GM23248 (cell line): Measurements from ENCODE around the gene SMG9. TPM values are rescaled to one million over a fixed set of nuclear protein-coding genes. Genes with fewer than 3 reads are reported as not detected.

ENCODE experiments used
- DNase-seq: peaks from one replicate; pipeline ENCODE4 v3.0.0-alpha.2; 2015
- H2AFZ ChIP-seq: fragments of 200-600 bp; sonication (generic); 2 replicates; pipeline ENCODE4 v1.6.1; 2016; ENCODE audit warnings: antibody characterized with exemption
- H3F3A ChIP-seq: fragments of 200-600 bp; sonication (generic); 2 replicates; pipeline ENCODE4 v1.6.1; 2016; ENCODE audit warnings: mild to moderate bottlenecking, antibody characterized with exemption, mixed run types; ENCODE audit not compliant: insufficient read depth
- H3K27ac ChIP-seq: fragments of 200-600 bp; sonication (generic); 2 replicates; pipeline ENCODE4 v1.5.1; 2016; ENCODE audit warnings: mild to moderate bottlenecking
- H3K27me3 ChIP-seq: fragments of 200-600 bp; sonication (generic); replicated peaks from 2 replicates; pipeline ENCODE4 v1.6.1; 2016; ENCODE audit warnings: mild to moderate bottlenecking; ENCODE audit not compliant: insufficient read depth
- H3K36me3 ChIP-seq: fragments of 200-600 bp; sonication (generic); 2 replicates; pipeline ENCODE4 v1.6.1; 2016; ENCODE audit warnings: low read depth, mild to moderate bottlenecking
- H3K4me1 ChIP-seq: fragments of 200-600 bp; sonication (generic); 2 replicates; pipeline ENCODE4 v1.6.1; 2016; ENCODE audit warnings: mild to moderate bottlenecking; ENCODE audit not compliant: insufficient read depth
- H3K4me2 ChIP-seq: fragments of 200-600 bp; sonication (generic); one replicate; pipeline ENCODE4 v1.6.1; 2016; ENCODE audit warnings: mild to moderate bottlenecking; ENCODE audit not compliant: unreplicated experiment
- H3K4me3 ChIP-seq: fragments of 200-600 bp; sonication (generic); 2 replicates; pipeline ENCODE4 v1.5.1; 2016; ENCODE audit warnings: mild to moderate bottlenecking
- H3K79me2 ChIP-seq: fragments of 200-600 bp; sonication (generic); 2 replicates; pipeline ENCODE4 v1.6.1; 2016; ENCODE audit warnings: mild to moderate bottlenecking; ENCODE audit not compliant: insufficient read depth
- H3K9ac ChIP-seq: fragments of 200-600 bp; sonication (generic); 2 replicates; pipeline ENCODE4 v1.6.1; 2016; ENCODE audit warnings: mild to moderate bottlenecking
- H3K9me2 ChIP-seq: fragments of 200-600 bp; sonication (generic); 2 replicates; pipeline ENCODE4 v1.6.1; 2016; ENCODE audit warnings: mixed run types, mild to moderate bottlenecking, moderate library complexity; ENCODE audit not compliant: insufficient read depth
- H3K9me3 ChIP-seq: fragments of 200-600 bp; sonication (generic); one replicate; pipeline ENCODE4 v1.6.1; 2017; ENCODE audit warnings: low read depth
- H4K20me1 ChIP-seq: fragments of 200-600 bp; sonication (generic); 2 replicates; pipeline ENCODE4 v1.6.0; 2016; ENCODE audit not compliant: insufficient read depth
- EZH2 ChIP-seq: fragments of 200-600 bp; sonication (generic); IDR thresholded peaks from 2 replicates; pipeline ENCODE4 v1.6.1; 2018; ENCODE audit warnings: antibody characterized with exemption, mild to moderate bottlenecking; ENCODE audit not compliant: insufficient read depth, poor library complexity, severe bottlenecking
- EZH2phosphoT487 ChIP-seq: fragments of 200-600 bp; sonication (generic); IDR thresholded peaks from 2 replicates; pipeline ENCODE4 v1.6.1; 2018; ENCODE audit warnings: antibody characterized with exemption, moderate library complexity, mild to moderate bottlenecking, low read depth; ENCODE audit not compliant: insufficient read depth
- WGBS, 2 experiments: methylation state at CpG; one replicate each; pipeline ENCODE4 v1.1.6; 2015 to 2017; ENCODE audit warnings: low lambda C conversion rate in 2 of 2, low coverage in 1 of 2; ENCODE audit errors: missing lambda C conversion rate in 2 of 2; 5-methylcytosine and 5-hydroxymethylcytosine counted together
- in situ Hi-C: fragments of 300-500 bp; cut with MboI; formaldehyde crosslinking; loops from 2 replicates; pipeline ENCODE4 v1.15.0; 2020
- polyA plus RNA-seq: library from polyadenylated mRNA; unstranded; fragments of >200 nt; fragmentation: Nextera tagmentation; extraction: Ambion mirVana; gene quantifications from 2 replicates; pipeline ENCODE4 v1.2.1, GENCODE V29; 2016
- total RNA-seq: library from RNA; depleted of rRNA; stranded (reverse); fragments of >200 nt; shearing (Covaris generic); gene quantifications from 2 replicates; pipeline ENCODE4 v1.2.3, GENCODE V29; 2014

Gene SMG9
- total and polyA plus RNA-seq, 2 experiments from 2014 or later: 13.0 to 23.2 TPM

DNA sequence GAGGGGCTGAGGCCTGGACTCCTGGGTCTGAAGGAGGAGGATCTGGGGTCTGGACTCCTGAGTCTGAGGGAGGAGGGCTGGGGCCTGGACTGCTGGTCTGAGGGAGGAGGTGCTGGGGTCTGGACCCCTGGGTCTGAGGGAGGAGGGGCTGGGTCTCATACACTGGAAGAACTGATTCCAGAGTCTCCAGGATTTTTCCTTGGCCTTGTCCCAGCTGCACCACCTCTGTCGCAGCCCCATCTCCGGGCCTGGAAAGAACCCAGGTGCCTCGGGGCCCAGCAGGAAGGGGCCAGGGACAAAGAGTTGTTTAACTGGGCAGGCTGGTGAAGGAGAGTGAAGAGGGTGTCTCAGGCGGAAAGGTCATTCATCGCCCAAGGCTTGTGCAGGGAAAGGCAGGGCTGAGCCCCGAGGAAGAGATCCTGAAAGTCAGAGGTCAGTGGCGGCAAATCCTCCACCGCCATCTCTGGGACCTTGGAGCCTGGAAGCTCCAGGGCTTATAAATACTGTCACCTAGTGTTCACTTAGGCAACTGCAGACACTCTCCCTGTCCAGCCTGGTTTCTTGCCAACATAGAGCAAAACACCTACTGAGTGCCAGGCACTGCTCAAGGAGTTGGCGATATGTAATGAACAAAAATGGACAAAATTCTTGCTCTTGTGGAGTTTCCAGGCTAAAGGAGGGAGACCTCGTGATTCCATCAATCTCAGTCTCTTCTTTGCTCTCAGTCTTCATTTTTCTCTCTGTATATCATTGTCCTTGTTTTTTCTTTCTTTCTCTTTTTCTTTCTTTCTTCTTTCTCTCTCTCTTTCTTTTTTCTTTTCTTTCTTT lies 30.4 kb upstream of the SMG9 start:
- Histone ChIP-seq H3K9me2 (no peaks in the 10 kb centered on the region), H3F3A (no peaks in the 10 kb centered on the region; the same call in 1 of the 2 replicates), H3K9me3 (no peaks in the 10 kb centered on the region), H3K4me2 (peak overlapping the region; percentile 49), H2AFZ (peak overlapping the region; percentile 68), H3K36me3 (no peaks in the 10 kb centered on the region), H3K4me1 (peaks cover 26% of the 10 kb centered on the region), H3K27me3 (no peaks in the 10 kb centered on the region), H3K4me3 (no peak overlapping the region), H4K20me1 (no peaks in the 10 kb centered on the region), H3K79me2 (no peaks in the 10 kb centered on the region), H3K27ac (peak overlapping the region; percentile 21), H3K9ac (peak overlapping the region; percentile 34)
- in situ Hi-C loops: loop anchor here (5.0 kb wide), 1 partner anchor 38 kb away; no protein-coding TSS in a partner anchor
- DNase-seq: peak; percentile 86
- 16 to 17% methylated on average over 10 of the region's 10 CpGs for WGBS, 2 experiments
- no peak for TF ChIP-seq EZH2phosphoT487
- TF ChIP-seq EZH2: no peak

DNA sequence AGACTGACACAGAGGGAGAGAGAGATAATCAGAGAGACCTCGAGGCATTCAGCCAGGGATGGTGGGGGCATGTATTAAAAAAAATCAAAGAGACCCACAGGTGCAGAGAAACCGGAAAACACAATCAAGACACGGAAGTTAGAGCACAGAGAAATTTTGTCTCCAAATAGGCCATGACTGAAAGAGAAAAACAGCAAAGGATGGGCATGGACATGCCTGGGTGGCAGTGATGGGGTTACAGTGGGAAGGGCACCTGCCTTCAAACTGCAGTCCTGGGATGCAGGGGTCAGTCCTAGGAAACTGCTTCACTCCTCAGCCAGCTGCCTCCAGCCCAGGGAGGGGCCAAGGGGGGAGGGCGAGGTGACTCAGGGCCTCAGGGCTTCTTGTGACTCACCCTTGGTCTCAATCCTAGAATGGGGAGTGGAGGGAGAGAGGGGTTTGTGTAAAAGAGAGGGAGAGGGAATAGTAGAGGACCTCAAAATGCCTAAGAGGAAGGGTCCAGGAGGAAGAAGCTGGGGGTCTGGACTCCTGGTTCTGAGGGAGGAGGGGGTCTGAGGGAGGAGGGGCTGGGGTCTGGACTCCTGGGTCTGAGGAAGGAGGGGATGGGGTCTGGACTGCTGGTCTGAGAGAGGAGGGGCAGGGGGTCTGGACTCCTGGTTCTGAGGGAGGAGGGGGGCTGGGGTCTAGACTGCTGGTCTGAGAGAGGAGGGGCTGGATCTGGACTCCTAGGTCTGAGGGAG lies 29.6 kb upstream of the SMG9 start:
- peak overlapping the region; percentile 68; the same call in 1 of the 2 replicates for H2AFZ ChIP-seq
- H3K4me2 ChIP-seq: peak overlapping the region; percentile 49
- no peak overlapping the region for H3K4me3 ChIP-seq
- H3K27ac ChIP-seq: peak overlapping the region; percentile 21
- TF ChIP-seq EZH2 (no peak), EZH2phosphoT487 (no peak)
- peaks cover 34% of the 10 kb centered on the region for H3K4me1 ChIP-seq
- H3K9me2 ChIP-seq: no peaks in the 10 kb centered on the region
- DNase-seq: peak; percentile 92
- 43 to 50% methylated on average over 4 of the region's 4 CpGs for WGBS, 2 experiments
- no peaks in the 10 kb centered on the region for H3K27me3 ChIP-seq
- peak overlapping the region; percentile 34 for H3K9ac ChIP-seq
- in situ Hi-C loops: no loop called here
- H3K36me3 ChIP-seq: no peaks in the 10 kb centered on the region
- H4K20me1 ChIP-seq: no peaks in the 10 kb centered on the region
- no peaks in the 10 kb centered on the region; the same call in 1 of the 2 replicates for H3K79me2 ChIP-seq
- no peaks in the 10 kb centered on the region; the same call in 1 of the 2 replicates for H3F3A ChIP-seq
- no peaks in the 10 kb centered on the region for H3K9me3 ChIP-seq

DNA sequence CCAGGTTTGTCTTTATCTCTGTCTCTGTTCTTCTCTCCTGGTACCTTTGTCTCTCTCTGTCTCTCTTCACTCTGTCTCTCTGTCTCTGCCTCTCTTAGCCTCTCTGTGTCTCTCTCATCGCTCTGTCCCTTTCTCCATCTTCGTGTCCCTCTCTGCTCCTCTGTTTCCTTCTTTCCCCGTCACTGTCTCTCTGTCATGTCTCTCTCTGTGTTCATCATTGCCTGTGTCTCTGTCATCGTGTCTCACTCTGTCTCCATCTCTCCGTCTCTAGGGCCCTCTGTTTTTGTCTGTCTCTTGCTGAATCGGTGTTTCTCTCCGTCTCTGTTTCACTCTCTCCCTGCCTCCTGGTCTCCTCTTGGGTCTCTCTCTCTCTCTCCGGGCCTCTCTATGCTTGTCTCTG lies 28.9 kb upstream of the SMG9 start:
- no peaks in the 10 kb centered on the region; the same call in 1 of the 2 replicates for H3F3A ChIP-seq
- H3K9me3 ChIP-seq: no peaks in the 10 kb centered on the region
- no peaks in the 10 kb centered on the region for H3K9me2 ChIP-seq
- H3K4me2 ChIP-seq: no peak overlapping the region
- DNase-seq: no peak
- H2AFZ ChIP-seq: no peak overlapping the region
- H3K4me1 ChIP-seq: peaks cover 34% of the 10 kb centered on the region
- H3K79me2 ChIP-seq: no peaks in the 10 kb centered on the region; the same call in 1 of the 2 replicates
- 88 to 97% methylated on average over 8 of the region's 8 CpGs for WGBS, 2 experiments
- no peak for TF ChIP-seq EZH2
- TF ChIP-seq EZH2phosphoT487: no peak
- H4K20me1 ChIP-seq: no peaks in the 10 kb centered on the region
- H3K36me3 ChIP-seq: no peaks in the 10 kb centered on the region
- in situ Hi-C loops: no loop called here
- no peak overlapping the region for H3K9ac ChIP-seq
- H3K4me3 ChIP-seq: no peak overlapping the region
- H3K27ac ChIP-seq: no peak overlapping the region
- no peaks in the 10 kb centered on the region for H3K27me3 ChIP-seq

DNA sequence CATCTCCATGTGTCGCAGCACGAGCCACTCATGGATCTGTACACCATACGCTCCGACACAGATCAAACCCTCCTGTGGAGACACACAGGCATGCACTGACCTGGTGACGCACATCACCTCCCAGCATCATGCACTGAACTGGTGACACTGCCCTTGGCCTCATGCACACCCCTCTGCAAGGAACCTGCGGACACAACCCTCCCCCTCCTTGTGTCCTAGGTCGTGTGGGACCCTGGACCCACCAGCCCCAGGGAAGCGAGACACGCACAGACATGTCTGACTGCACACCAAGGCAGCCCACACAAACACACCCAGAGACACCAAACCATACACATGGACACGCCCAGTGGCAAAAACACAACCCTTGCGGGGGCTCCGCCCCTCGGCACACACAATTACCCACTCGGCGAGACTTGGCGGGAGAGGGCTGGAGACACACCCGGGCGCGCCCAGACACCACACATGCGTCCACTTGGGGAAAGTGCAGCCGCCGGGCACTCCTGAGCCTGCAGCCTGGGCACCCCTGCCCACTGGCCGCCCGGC lies 28.0 kb upstream of the SMG9 start:
- in situ Hi-C loops: no loop called here
- 63 to 64% methylated on average over 24 of the region's 24 CpGs for WGBS, 2 experiments
- Histone ChIP-seq H3K79me2 (no peaks in the 10 kb centered on the region; the same call in 1 of the 2 replicates), H3K36me3 (no peaks in the 10 kb centered on the region), H3F3A (no peaks in the 10 kb centered on the region; the same call in 1 of the 2 replicates), H3K4me3 (no peak overlapping the region), H3K27me3 (no peaks in the 10 kb centered on the region), H3K4me1 (peaks cover 36% of the 10 kb centered on the region), H4K20me1 (no peaks in the 10 kb centered on the region), H3K9me2 (no peaks in the 10 kb centered on the region), H3K9me3 (no peaks in the 10 kb centered on the region), H3K9ac (no peak overlapping the region), H2AFZ (no peak overlapping the region), H3K4me2 (no peak overlapping the region), H3K27ac (no peak overlapping the region)
- DNase-seq: no peak
- TF ChIP-seq EZH2phosphoT487: no peak
- TF ChIP-seq EZH2: no peak
